HL-60 (cell line): ENCODE data around the gene IQSEC3.

Experiments used
- GABPA ChIP-seq: IDR thresholded peaks from 2 replicates; pipeline ENCODE4 v1.6.1; 2012; ENCODE audit warnings: low read depth
- POLR2AphosphoS5 ChIP-seq: IDR thresholded peaks from 2 replicates; pipeline ENCODE4 v1.6.1; 2012; ENCODE audit warnings: low read depth
- TF ChIP-seq, protein P1 (sequence below): IDR thresholded peaks from one replicate; pipeline ENCODE4 v1.5.1; 2011; ENCODE audit warnings: low read length, control low read depth, inconsistent platforms; ENCODE audit not compliant: insufficient read depth

DNA sequence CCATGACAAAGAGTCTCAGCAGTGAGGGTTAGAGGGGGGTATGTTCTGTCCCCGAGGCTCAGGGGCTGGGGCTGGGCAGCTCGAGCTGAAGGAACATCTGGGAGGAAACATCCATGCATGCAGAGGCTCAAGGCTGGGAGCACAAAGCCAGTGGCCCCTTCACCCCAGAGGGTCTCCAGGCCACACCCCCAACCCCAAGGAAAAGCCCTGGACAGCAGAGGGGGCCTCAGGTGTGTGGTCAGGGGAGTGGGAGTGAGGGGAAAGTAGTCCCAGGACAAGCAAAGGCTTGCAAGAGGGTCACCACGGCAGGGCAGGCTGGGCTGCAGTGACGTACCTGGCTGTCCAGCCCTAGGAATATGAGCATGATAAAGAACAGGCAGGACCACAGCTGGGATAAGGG lies 129.9 kb downstream of the IQSEC3 start:
- TF ChIP-seq, protein P1, sequence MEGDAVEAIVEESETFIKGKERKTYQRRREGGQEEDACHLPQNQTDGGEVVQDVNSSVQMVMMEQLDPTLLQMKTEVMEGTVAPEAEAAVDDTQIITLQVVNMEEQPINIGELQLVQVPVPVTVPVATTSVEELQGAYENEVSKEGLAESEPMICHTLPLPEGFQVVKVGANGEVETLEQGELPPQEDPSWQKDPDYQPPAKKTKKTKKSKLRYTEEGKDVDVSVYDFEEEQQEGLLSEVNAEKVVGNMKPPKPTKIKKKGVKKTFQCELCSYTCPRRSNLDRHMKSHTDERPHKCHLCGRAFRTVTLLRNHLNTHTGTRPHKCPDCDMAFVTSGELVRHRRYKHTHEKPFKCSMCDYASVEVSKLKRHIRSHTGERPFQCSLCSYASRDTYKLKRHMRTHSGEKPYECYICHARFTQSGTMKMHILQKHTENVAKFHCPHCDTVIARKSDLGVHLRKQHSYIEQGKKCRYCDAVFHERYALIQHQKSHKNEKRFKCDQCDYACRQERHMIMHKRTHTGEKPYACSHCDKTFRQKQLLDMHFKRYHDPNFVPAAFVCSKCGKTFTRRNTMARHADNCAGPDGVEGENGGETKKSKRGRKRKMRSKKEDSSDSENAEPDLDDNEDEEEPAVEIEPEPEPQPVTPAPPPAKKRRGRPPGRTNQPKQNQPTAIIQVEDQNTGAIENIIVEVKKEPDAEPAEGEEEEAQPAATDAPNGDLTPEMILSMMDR, result no peak
- TF ChIP-seq GABPA (no peak), POLR2AphosphoS5 (no peak)
